Measurements from ENCODE around the gene PIEZO2. TPM values are rescaled to one million over a fixed set of nuclear protein-coding genes. Genes with fewer than 3 reads are reported as not detected.
"Not testable (repeated sequence)": the region's sequence is repeated elsewhere in the genome, so short reads cannot be mapped to it uniquely, and the experiment has no call there.

PIEZO2 gene
- total and polyA plus RNA-seq, 9 donors: 2.0 to 8.5 (median 3.2) TPM

DNA sequence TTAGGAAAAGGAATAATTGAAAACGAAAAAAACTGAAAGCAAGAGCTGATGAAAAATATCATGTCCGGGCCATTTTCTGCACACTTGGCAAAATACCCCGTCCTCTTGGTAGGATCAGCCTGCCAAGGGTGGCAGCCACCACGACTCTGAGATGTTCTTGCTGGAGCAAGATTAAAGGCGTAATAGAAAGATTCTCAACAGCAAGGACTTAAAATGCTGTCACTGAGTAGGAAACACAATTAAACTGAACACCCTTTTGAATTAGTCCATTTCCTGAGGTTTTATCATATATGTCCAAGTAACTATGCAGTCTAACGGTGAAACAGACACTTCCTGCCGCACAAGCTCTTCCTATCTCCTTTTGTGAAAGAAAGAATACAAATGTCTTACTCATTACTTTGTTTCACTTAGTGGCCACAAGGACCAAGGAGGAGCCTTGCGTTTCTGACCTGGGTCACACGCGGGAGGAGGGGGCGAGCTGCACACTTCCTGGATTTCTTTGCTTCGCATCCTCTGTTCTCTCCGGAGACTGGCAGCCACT lies 222.7 kb downstream of the PIEZO2 start:
- peak overlapping the region in 1 of 2 donors; percentile 50 for H3K27ac ChIP-seq
- no peaks in the 10 kb centered on the region for H3K27me3 ChIP-seq
- intact Hi-C loops (cut with DNase I): no loop called here
- WGBS, 3 donors: 11 to 15% (median 14%) methylated on average over 13 of the region's 13 CpGs
- H3K36me3 ChIP-seq: no peaks in the 10 kb centered on the region
- TF ChIP-seq CTCF (IDR thresholded peaks at IDR 0.05) (no peak), POLR2A (IDR thresholded peaks at IDR 0.05) (no peak), EP300 (IDR thresholded peaks at IDR 0.05) (no peak)
- peak in 3 of 5 donors; percentile 31 to 54 (median 43) for DNase-seq
- H3K4me1 ChIP-seq (ENCODE audit: insufficient read depth): peaks cover 5% of the 10 kb centered on the region
- H3K9me3 ChIP-seq: no peaks in the 10 kb centered on the region
- no peak overlapping the region for H3K4me3 ChIP-seq

DNA sequence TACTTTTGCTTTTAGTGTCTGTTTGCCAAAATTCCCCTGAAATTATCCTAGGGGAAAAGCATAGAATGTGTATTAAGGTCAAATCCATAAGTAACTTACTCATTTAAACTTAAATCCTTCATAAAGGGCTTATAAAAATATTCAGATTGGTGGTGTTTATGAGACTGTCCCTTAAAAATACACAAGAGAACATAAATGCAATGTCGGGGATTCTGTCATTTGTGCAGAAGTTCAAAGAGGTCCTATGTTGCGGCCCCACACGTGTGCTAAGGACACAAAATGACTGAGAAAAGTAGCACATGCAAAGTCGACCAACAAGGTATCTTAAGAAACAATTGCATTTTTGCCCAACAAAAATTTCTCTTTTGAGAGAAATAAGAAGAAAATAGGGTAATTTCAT lies 225.1 kb downstream of the PIEZO2 start:
- Histone ChIP-seq H3K27ac (no peak overlapping the region), H3K27me3 (no peaks in the 10 kb centered on the region), H3K9me3 (no peaks in the 10 kb centered on the region), H3K4me3 (no peak overlapping the region), H3K4me1 (ENCODE audit: insufficient read depth) (peaks cover 5% of the 10 kb centered on the region), H3K36me3 (no peaks in the 10 kb centered on the region)
- intact Hi-C loops (cut with DNase I): no loop called here
- no peak for DNase-seq
- TF ChIP-seq CTCF (IDR thresholded peaks at IDR 0.05): no peak
- no peak for TF ChIP-seq EP300 (IDR thresholded peaks at IDR 0.05)
- no peak for TF ChIP-seq POLR2A (IDR thresholded peaks at IDR 0.05)
- WGBS, 3 donors: 92 to 95% (median 95%) methylated on average over 4 of the region's 4 CpGs

DNA sequence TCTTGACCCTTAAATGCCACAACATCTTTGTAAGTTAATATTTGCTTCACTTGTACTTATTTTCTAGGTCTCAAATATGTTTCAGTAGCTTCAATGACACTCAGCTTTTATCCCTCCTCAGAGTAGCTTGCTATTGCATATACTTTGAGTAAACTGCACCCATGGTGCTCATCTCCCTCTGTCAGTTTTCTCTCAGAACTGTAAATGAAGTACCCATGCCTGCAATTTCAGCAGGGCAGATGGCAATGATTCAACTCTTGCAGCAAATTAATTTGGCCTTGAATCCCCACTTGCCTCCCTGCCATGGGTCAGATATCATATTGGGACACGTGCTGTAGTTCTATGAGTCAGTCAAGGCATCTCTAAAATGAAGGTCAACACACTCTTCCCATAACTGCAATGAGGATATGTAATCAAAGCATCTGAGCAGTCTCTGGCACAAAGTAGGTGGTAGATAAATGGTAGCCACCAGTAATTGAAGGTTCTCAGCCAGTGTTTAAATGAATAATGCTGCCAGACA lies 225.8 kb downstream of the PIEZO2 start:
- H3K9me3 ChIP-seq: no peaks in the 10 kb centered on the region
- H3K27me3 ChIP-seq: no peaks in the 10 kb centered on the region
- H3K36me3 ChIP-seq: no peaks in the 10 kb centered on the region
- TF ChIP-seq EP300 (IDR thresholded peaks at IDR 0.05): no peak
- TF ChIP-seq CTCF (IDR thresholded peaks at IDR 0.05): no peak
- TF ChIP-seq POLR2A (IDR thresholded peaks at IDR 0.05): no peak
- no peak for DNase-seq
- WGBS, 3 donors: 30 to 48% (median 36%) methylated on average over 1 of the region's 1 CpG
- H3K4me1 ChIP-seq (ENCODE audit: insufficient read depth): peaks cover 5% of the 10 kb centered on the region
- H3K4me3 ChIP-seq: no peak overlapping the region
- no peak overlapping the region for H3K27ac ChIP-seq
- intact Hi-C loops (cut with DNase I): no loop called here

DNA sequence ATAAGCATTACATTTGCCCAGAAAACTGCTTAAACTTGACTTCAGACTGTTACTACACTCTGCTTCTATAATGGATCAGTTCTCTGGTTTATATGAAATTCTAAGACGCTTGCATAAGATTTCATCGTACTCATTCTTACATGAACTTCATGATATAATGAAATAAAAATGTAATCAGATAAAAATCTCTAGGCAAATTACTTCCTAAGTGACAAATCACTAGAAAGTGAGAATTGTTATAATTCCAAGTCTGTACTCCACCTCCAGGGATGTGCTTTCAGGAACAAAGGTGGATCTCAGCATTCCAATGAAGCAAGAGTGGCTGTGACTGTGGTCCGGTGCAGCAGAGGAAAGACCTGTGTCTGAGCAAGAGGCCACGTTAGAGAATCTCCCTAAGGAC lies 226.2 kb downstream of the PIEZO2 start:
- 68 to 80% (median 69%) methylated on average over 4 of the region's 4 CpGs for WGBS, 3 donors
- Histone ChIP-seq H3K4me1 (ENCODE audit: insufficient read depth) (peaks cover 5% of the 10 kb centered on the region), H3K9me3 (no peaks in the 10 kb centered on the region), H3K4me3 (no peak overlapping the region), H3K27me3 (no peaks in the 10 kb centered on the region), H3K36me3 (no peaks in the 10 kb centered on the region), H3K27ac (no peak overlapping the region)
- no peak for DNase-seq
- TF ChIP-seq EP300 (IDR thresholded peaks at IDR 0.05): no peak
- no peak for TF ChIP-seq POLR2A (IDR thresholded peaks at IDR 0.05)
- no peak for TF ChIP-seq CTCF (IDR thresholded peaks at IDR 0.05)
- intact Hi-C loops (cut with DNase I): no loop called here

DNA sequence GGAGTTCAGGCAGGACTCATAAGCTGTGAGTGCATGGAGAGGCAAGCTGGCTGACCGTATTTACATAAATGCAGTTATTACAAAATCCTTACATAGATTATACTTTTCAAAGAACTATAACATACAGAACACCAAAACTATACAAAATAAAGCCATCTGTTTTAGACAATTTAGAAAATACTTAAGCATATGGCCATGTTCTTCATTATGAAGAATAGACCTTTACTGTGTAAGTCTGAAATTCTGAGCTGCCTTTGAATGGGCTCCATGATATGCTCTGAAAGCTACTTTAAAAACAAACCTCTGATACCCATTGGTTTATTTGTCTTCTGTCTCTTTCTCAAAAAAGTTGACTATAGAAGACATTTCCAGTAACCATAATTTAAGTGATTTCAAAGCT lies 226.7 kb downstream of the PIEZO2 start:
- H3K4me3 ChIP-seq; intact Hi-C loops (cut with DNase I); H3K27me3 ChIP-seq; H3K4me1 ChIP-seq (ENCODE audit: insufficient read depth); H3K9me3 ChIP-seq; H3K27ac ChIP-seq; H3K36me3 ChIP-seq; DNase-seq: not testable (repeated sequence)
- 88 to 97% (median 91%) methylated on average over 1 of the region's 1 CpG for WGBS, 3 donors

DNA sequence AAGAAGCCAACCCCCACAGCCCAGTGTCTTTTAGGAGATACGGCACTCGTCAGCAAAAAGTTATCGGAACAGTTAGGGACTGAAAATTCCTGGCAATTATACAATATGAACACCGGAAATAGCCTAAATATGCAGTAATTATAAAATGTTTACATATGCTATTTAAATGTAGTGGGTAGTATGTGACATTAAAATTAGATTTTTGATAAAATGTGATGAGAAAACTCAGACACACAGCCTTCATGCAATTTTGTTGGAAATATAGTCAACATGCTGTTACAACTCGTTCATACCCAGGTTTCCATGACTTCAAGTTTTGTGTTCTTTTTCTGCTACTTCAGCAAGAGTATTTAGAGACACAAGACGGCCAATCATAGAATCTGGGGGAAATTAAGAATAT lies 229.1 kb downstream of the PIEZO2 start:
- DNase-seq; H3K27me3 ChIP-seq; H3K4me3 ChIP-seq; H3K27ac ChIP-seq; H3K9me3 ChIP-seq; H3K36me3 ChIP-seq; intact Hi-C loops (cut with DNase I); H3K4me1 ChIP-seq (ENCODE audit: insufficient read depth): not testable (repeated sequence)
- 61 to 83% (median 64%) methylated on average over 6 of the region's 6 CpGs for WGBS, 3 donors

Measured in ovary (tissue), 9 donors.